H9 (cell line): Measurements from ENCODE around the gene ROPN1L. TPM values are rescaled to one million over a fixed set of nuclear protein-coding genes. Genes with fewer than 3 reads are reported as not detected.
A peak's percentile ranks its signal among the peaks of the same experiment; 100 is the strongest.

Experiments
- DNase-seq: peaks from one replicate; pipeline ENCODE4 v3.0.0-alpha.2; 2017
- H2AFZ ChIP-seq: one replicate; pipeline ENCODE4 v1.6.1; 2013; ENCODE audit warnings: mild to moderate bottlenecking, low read length, control low read depth, moderate library complexity
- H2AK5ac ChIP-seq: 2 replicates; pipeline ENCODE4 v1.6.1; 2013; ENCODE audit warnings: low read length, control low read depth, mixed read lengths; ENCODE audit not compliant: insufficient read length
- H2BK120ac ChIP-seq: one replicate; pipeline ENCODE4 v1.6.1; 2013; ENCODE audit warnings: low read depth, mild to moderate bottlenecking, low read length, control low read depth, inconsistent platforms; ENCODE audit not compliant: poor library complexity, severe bottlenecking
- H2BK12ac ChIP-seq: 2 replicates; pipeline ENCODE4 v1.6.1; 2013; ENCODE audit warnings: low read length, control low read depth, mixed read lengths, low read depth; ENCODE audit not compliant: insufficient read length
- H2BK15ac ChIP-seq: 2 replicates; pipeline ENCODE4 v1.6.1; 2013; ENCODE audit warnings: low read depth, low read length, control low read depth
- H2BK20ac ChIP-seq: one replicate; pipeline ENCODE4 v1.6.1; 2013; ENCODE audit warnings: low read depth, mild to moderate bottlenecking, low read length, control low read depth, inconsistent platforms; ENCODE audit not compliant: poor library complexity, severe bottlenecking
- H2BK5ac ChIP-seq: 2 replicates; pipeline ENCODE4 v1.6.1; 2013; ENCODE audit warnings: low read length, control low read depth, mixed read lengths; ENCODE audit not compliant: insufficient read length
- H3K14ac ChIP-seq: 2 replicates; pipeline ENCODE4 v1.6.1; 2013; ENCODE audit warnings: low read length, control low read depth; ENCODE audit not compliant: insufficient read depth
- H3K18ac ChIP-seq: 2 replicates; pipeline ENCODE4 v1.6.1; 2013; ENCODE audit warnings: low read depth, mild to moderate bottlenecking, mixed read lengths, low read length, control low read depth; ENCODE audit not compliant: insufficient read length
- H3K23ac ChIP-seq: 2 replicates; pipeline ENCODE4 v1.6.1; 2013; ENCODE audit warnings: low read length, control low read depth, mixed read lengths, low read depth; ENCODE audit not compliant: insufficient read length
- H3K23me2 ChIP-seq: 2 replicates; pipeline ENCODE4 v1.6.1; 2013; ENCODE audit warnings: low read depth, mild to moderate bottlenecking, mixed read lengths, low read length, control low read depth; ENCODE audit not compliant: insufficient read length, poor library complexity, severe bottlenecking
- H3K27ac ChIP-seq: 2 replicates; pipeline ENCODE4 v1.5.1; 2013; ENCODE audit warnings: low read length, control low read depth, mixed read lengths, low read depth; ENCODE audit not compliant: insufficient read length
- H3K27me3 ChIP-seq: 2 replicates; pipeline ENCODE4 v1.6.1; 2013; ENCODE audit warnings: low read length, control low read depth, inconsistent platforms; ENCODE audit not compliant: insufficient read depth
- H3K4ac ChIP-seq: 2 replicates; pipeline ENCODE4 v1.6.1; 2013; ENCODE audit warnings: low read depth, mild to moderate bottlenecking, control low read depth, inconsistent platforms, low read length, moderate library complexity
- H3K4me1 ChIP-seq: 2 replicates; pipeline ENCODE4 v1.6.1; 2013; ENCODE audit warnings: low read length, control low read depth, inconsistent platforms; ENCODE audit not compliant: insufficient read depth
- H3K4me2 ChIP-seq: 2 replicates; pipeline ENCODE4 v1.6.1; 2013; ENCODE audit warnings: low read length, control low read depth, mixed read lengths; ENCODE audit not compliant: insufficient read length, insufficient read depth
- H3K56ac ChIP-seq: 2 replicates; pipeline ENCODE4 v1.6.1; 2013; ENCODE audit warnings: low read depth, mild to moderate bottlenecking, mixed read lengths, low read length, control low read depth; ENCODE audit not compliant: insufficient read length
- H3K79me1 ChIP-seq: 2 replicates; pipeline ENCODE4 v1.6.1; 2013; ENCODE audit warnings: low read depth, mild to moderate bottlenecking, moderate library complexity, low read length, control low read depth, inconsistent platforms; ENCODE audit not compliant: insufficient read depth, poor library complexity, severe bottlenecking
- H3K79me2 ChIP-seq: 2 replicates; pipeline ENCODE4 v1.6.1; 2013; ENCODE audit warnings: low read length, control low read depth, inconsistent platforms; ENCODE audit not compliant: insufficient read depth
- H3K9ac ChIP-seq: 2 replicates; pipeline ENCODE4 v1.6.1; 2013; ENCODE audit warnings: low read length, control low read depth, mixed read lengths; ENCODE audit not compliant: insufficient read length; ENCODE audit errors: extremely low read depth
- H3K9me3 ChIP-seq: one replicate; pipeline ENCODE4 v1.6.1; 2013; ENCODE audit warnings: low read depth, low read length, inconsistent platforms; ENCODE audit not compliant: control insufficient read depth
- H3T11ph ChIP-seq: one replicate; pipeline ENCODE4 v1.6.1; 2013; ENCODE audit warnings: mild to moderate bottlenecking, low read length, control low read depth, inconsistent platforms
- H4K20me1 ChIP-seq: one replicate; pipeline ENCODE4 v1.6.1; 2013; ENCODE audit not compliant: control insufficient read depth, insufficient read length, insufficient read depth
- H4K5ac ChIP-seq: 2 replicates; pipeline ENCODE4 v1.6.1; 2013; ENCODE audit warnings: low read depth, mild to moderate bottlenecking, mixed read lengths, low read length, control low read depth; ENCODE audit not compliant: insufficient read length
- H4K8ac ChIP-seq: replicated peaks from 2 replicates; pipeline ENCODE4 v1.6.1; 2013; ENCODE audit warnings: low read length, control low read depth, mixed read lengths, low read depth; ENCODE audit not compliant: insufficient read length
- H4K91ac ChIP-seq: 2 replicates; pipeline ENCODE4 v1.6.1; 2013; ENCODE audit warnings: low read depth, mild to moderate bottlenecking, moderate library complexity, mixed read lengths, low read length, control low read depth; ENCODE audit not compliant: insufficient read length
- H3K27ac Mint-ChIP-seq, 3 experiments: 2 replicates in 2 of 3; 3 replicates in 1 of 3; pipeline ENCODE4 v1.8.0; 2020 to 2021; ENCODE audit warnings: mixed read lengths in 3 of 3, mild to moderate bottlenecking in 1 of 3, moderate library complexity in 1 of 3
- H3K27me3 Mint-ChIP-seq: 2 replicates; pipeline ENCODE4 v1.8.0; 2021; ENCODE audit warnings: low read depth, mild to moderate bottlenecking, moderate library complexity, mixed read lengths
- H3K36me3 Mint-ChIP-seq, 3 experiments: 2 replicates in 2 of 3; 3 replicates in 1 of 3; pipeline ENCODE4 v1.8.0; 2020 to 2021; ENCODE audit warnings: low read depth in 3 of 3, mixed read lengths in 3 of 3; ENCODE audit not compliant: insufficient read depth in 1 of 3
- H3K4me1 Mint-ChIP-seq, 2 experiments: 2 replicates each; pipeline ENCODE4 v1.8.0; 2020; ENCODE audit warnings: mixed read lengths in 2 of 2
- H3K4me3 Mint-ChIP-seq, 2 experiments: 2 replicates in 1 of 2; 3 replicates in 1 of 2; pipeline ENCODE4 v1.8.0; 2020 to 2021; ENCODE audit warnings: mild to moderate bottlenecking in 2 of 2, mixed read lengths in 2 of 2, moderate library complexity in 1 of 2
- H3K9me3 Mint-ChIP-seq, 2 experiments: 2 replicates in 1 of 2; 3 replicates in 1 of 2; pipeline ENCODE4 v1.8.0; 2020; ENCODE audit warnings: mild to moderate bottlenecking in 2 of 2, mixed read lengths in 2 of 2, moderate library complexity in 1 of 2
- WGBS: extraction: QIAGEN DNeasy Blood & Tissue Kit; methylation state at CpG from one replicate; pipeline ENCODE4 v1.1.7; 2013; ENCODE audit warnings: missing lambda C conversion rate, low lambda C conversion rate, mixed read lengths; ENCODE audit not compliant: insufficient read length; ENCODE audit errors: extremely low coverage; 5-methylcytosine and 5-hydroxymethylcytosine counted together
- total RNA-seq: library from RNA; stranded (reverse); gene quantifications from 2 replicates; pipeline ENCODE4 v1.2.1, GENCODE V29; 2021
- TF ChIP-seq, protein P1 (sequence below): fragments of 200-600 bp; sonication (generic); conservative IDR thresholded peaks from 3 replicates; pipeline ENCODE4 v1.8.0; 2021; ENCODE audit warnings: antibody characterized with exemption, mild to moderate bottlenecking

ROPN1L gene
- total RNA-seq, 1 experiment from 2014 or later = 0.37 TPM

DNA sequence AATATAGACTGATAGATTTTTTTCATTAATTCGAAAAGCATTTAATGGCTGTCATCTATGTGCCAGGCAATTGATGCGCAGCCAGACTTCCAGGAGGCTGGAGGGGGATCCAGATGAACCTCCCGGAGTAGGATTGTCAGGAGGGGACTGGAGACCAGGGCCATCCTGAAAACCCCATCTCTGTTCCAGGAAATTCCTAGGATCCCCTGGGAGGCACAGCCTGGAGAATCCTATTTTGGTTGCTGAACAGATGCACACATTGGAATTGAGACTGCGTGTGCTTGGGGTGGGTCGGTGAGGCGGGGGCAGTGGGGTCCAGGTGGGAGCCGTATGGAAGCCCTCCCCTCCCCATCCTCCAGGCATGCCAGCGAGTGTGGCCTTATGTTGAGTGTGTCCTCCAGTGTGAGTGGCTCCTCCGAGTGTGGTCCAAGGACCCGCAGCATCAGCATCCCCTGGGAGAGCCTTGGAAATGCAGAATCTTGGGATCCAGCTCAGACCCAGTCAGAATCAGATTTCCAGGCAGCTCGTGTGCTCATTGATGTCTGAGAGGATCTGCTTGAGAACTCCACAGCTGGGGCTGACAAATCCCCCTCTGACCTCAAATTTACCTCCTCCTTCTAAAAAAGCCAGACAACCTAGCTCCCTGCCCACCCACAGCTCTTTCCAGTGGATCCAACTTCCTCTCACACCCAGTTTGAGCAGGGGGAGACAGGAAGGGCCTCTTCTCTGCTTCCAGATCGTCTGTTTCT lies 38.7 kb downstream of the ROPN1L start:
- Histone ChIP-seq H3T11ph (no peak overlapping the region), H4K20me1 (no peaks in the 10 kb centered on the region), H4K91ac (no peak overlapping the region), H3K9me3 (no peaks in the 10 kb centered on the region), H3K9ac (no peak overlapping the region), H3K14ac (no peak overlapping the region), H3K79me1 (no peaks in the 10 kb centered on the region), H2BK12ac (no peak overlapping the region), H3K23me2 (no peaks in the 10 kb centered on the region), H2AK5ac (no peak overlapping the region), H3K18ac (no peak overlapping the region), H3K27me3 (no peaks in the 10 kb centered on the region), H3K56ac (no peak overlapping the region), H3K23ac (no peak overlapping the region), H3K27ac (no peak overlapping the region), H2BK120ac (no peak overlapping the region), H3K4ac (no peak overlapping the region), H3K4me1 (no peaks in the 10 kb centered on the region; the same call in 1 of the 2 replicates), H2BK5ac (no peak overlapping the region), H2BK20ac (no peak overlapping the region), H4K5ac (no peak overlapping the region), H2AFZ (no peak overlapping the region), H4K8ac (no peak overlapping the region), H3K79me2 (no peaks in the 10 kb centered on the region), H2BK15ac (no peak overlapping the region), H3K4me2 (no peak overlapping the region)
- DNase-seq = no peak
- Mint-ChIP-seq H3K27ac (peak overlapping the region in 1 of 3 experiments; percentile 3; a peak in 2 of 7 replicates), H3K36me3 (peaks cover 0 to 4% (median 0%) of the 10 kb centered on the region in 3 experiments; a peak in 2 of 7 replicates), H3K9me3 (peaks cover 3 to 4% of the 10 kb centered on the region in 2 experiments; a peak in 3 of 5 replicates), H3K4me3 (peak overlapping the region in 1 of 2 experiments; percentile 4; a peak in 1 of 5 replicates), H3K4me1 (peaks cover 41 to 43% of the 10 kb centered on the region in 2 experiments), H3K27me3 (peaks cover 37% of the 10 kb centered on the region)
- no CpG with 5 or more reads among the region's 12 CpGs for WGBS
- TF ChIP-seq, protein P1, sequence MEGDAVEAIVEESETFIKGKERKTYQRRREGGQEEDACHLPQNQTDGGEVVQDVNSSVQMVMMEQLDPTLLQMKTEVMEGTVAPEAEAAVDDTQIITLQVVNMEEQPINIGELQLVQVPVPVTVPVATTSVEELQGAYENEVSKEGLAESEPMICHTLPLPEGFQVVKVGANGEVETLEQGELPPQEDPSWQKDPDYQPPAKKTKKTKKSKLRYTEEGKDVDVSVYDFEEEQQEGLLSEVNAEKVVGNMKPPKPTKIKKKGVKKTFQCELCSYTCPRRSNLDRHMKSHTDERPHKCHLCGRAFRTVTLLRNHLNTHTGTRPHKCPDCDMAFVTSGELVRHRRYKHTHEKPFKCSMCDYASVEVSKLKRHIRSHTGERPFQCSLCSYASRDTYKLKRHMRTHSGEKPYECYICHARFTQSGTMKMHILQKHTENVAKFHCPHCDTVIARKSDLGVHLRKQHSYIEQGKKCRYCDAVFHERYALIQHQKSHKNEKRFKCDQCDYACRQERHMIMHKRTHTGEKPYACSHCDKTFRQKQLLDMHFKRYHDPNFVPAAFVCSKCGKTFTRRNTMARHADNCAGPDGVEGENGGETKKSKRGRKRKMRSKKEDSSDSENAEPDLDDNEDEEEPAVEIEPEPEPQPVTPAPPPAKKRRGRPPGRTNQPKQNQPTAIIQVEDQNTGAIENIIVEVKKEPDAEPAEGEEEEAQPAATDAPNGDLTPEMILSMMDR = no peak
